CD14-positive monocyte (primary cell): ENCODE data around the gene CNTFR. TPM values are rescaled to one million over a fixed set of nuclear protein-coding genes. Genes with fewer than 3 reads are reported as not detected.
A peak's percentile ranks its signal among the peaks of the same experiment; 100 is the strongest.

Experiments used
- DNase-seq, 3 donors: peaks; one replicate each; pipeline ENCODE4 v3.0.0-alpha.2; 2011 to 2022
- H2AFZ ChIP-seq: 2 replicates; pipeline ENCODE4 v1.6.0; 2012; ENCODE audit warnings: mild to moderate bottlenecking, low read depth, low read length, inconsistent platforms; ENCODE audit not compliant: insufficient read depth, poor library complexity, severe bottlenecking
- H3K27ac ChIP-seq, 2 donors: 1 replicate in 1 of 2; 2 replicates in 1 of 2; pipeline ENCODE4 v1.5.1; 2012 to 2013; ENCODE audit warnings: low read length in 2 of 2, control low read depth in 1 of 2, inconsistent platforms in 1 of 2, low read depth in 1 of 2, mild to moderate bottlenecking in 1 of 2
- H3K27me3 ChIP-seq, 2 donors: one replicate each; pipeline versions ENCODE4 v1.6.0 to v1.6.1; 2011 to 2013; ENCODE audit warnings: low read length in 2 of 2; ENCODE audit not compliant: control insufficient read depth in 2 of 2, insufficient read depth in 2 of 2
- H3K36me3 ChIP-seq, 2 donors: replicated peaks in 1 of 2; 1 replicate in 1 of 2; 2 replicates in 1 of 2; pipeline versions ENCODE4 v1.5.1 to v1.6.1; 2012 to 2013; ENCODE audit warnings: low read length in 2 of 2, control low read depth in 1 of 2, inconsistent platforms in 1 of 2, mild to moderate bottlenecking in 1 of 2; ENCODE audit not compliant: insufficient read depth in 2 of 2, control insufficient read depth in 1 of 2
- H3K4me1 ChIP-seq, 2 donors: 1 replicate in 1 of 2; 2 replicates in 1 of 2; pipeline versions ENCODE4 v1.5.1 to v1.6.1; 2012 to 2013; ENCODE audit warnings: low read length in 2 of 2, control low read depth in 1 of 2, inconsistent platforms in 1 of 2, mild to moderate bottlenecking in 1 of 2, moderate library complexity in 1 of 2; ENCODE audit not compliant: insufficient read depth in 2 of 2, control insufficient read depth in 1 of 2
- H3K4me2 ChIP-seq: replicated peaks from 2 replicates; pipeline ENCODE3; 2012; ENCODE audit warnings: low read length, moderate library complexity, mild to moderate bottlenecking; ENCODE audit not compliant: poor library complexity, severe bottlenecking; ENCODE audit errors: extremely low read depth
- H3K4me3 ChIP-seq, 3 experiments: fragments of 200-600 bp in 1 of 3; sonication (generic) in 1 of 3; replicated peaks in 1 of 3; 1 replicate in 2 of 3; 2 replicates in 1 of 3; pipeline ENCODE4 v1.5.1; 2011 to 2013; ENCODE audit warnings: low read length in 3 of 3, mild to moderate bottlenecking in 3 of 3, control low read depth in 2 of 3, low read depth in 2 of 3, inconsistent platforms in 1 of 3, moderate library complexity in 1 of 3
- H3K79me2 ChIP-seq: 2 replicates; pipeline ENCODE4 v1.6.0; 2012; ENCODE audit warnings: mild to moderate bottlenecking, control low read depth, inconsistent platforms, low read length, moderate library complexity; ENCODE audit not compliant: insufficient read depth
- H3K9ac ChIP-seq: 2 replicates; pipeline ENCODE4 v1.6.0; 2017; ENCODE audit warnings: low read length, mild to moderate bottlenecking; ENCODE audit not compliant: insufficient read depth, poor library complexity, severe bottlenecking
- H3K9me3 ChIP-seq, 2 donors: replicated peaks in 1 of 2; 1 replicate in 1 of 2; 2 replicates in 1 of 2; pipeline versions ENCODE4 v1.5.1 to v1.6.1; 2012 to 2013; ENCODE audit warnings: low read length in 2 of 2, control low read depth in 1 of 2; ENCODE audit not compliant: control insufficient read depth in 1 of 2, insufficient read depth in 1 of 2
- H4K20me1 ChIP-seq: 2 replicates; pipeline ENCODE4 v1.6.0; 2012; ENCODE audit warnings: mild to moderate bottlenecking, low read length, control low read depth, moderate library complexity; ENCODE audit not compliant: insufficient read depth
- H3K27ac Mint-ChIP-seq, 7 donors: one replicate each; pipeline ENCODE4 v1.8.0; 2020; ENCODE audit warnings: mild to moderate bottlenecking in 7 of 7, mixed read lengths in 7 of 7, moderate library complexity in 6 of 7, inconsistent platforms in 2 of 7
- H3K27me3 Mint-ChIP-seq, 3 donors: one replicate each; pipeline ENCODE4 v1.8.0; 2021 to 2022; ENCODE audit warnings: low read depth in 3 of 3, mild to moderate bottlenecking in 3 of 3, mixed read lengths in 3 of 3, moderate library complexity in 3 of 3, inconsistent platforms in 1 of 3
- H3K36me3 Mint-ChIP-seq, 2 donors: one replicate each; pipeline ENCODE4 v1.8.0; 2020; ENCODE audit warnings: mixed read lengths in 2 of 2, inconsistent platforms in 1 of 2, mild to moderate bottlenecking in 1 of 2
- H3K4me1 Mint-ChIP-seq: one replicate; pipeline ENCODE4 v1.8.0; 2020; ENCODE audit warnings: mild to moderate bottlenecking, mixed read lengths
- H3K4me3 Mint-ChIP-seq, 2 donors: one replicate each; pipeline ENCODE4 v1.8.0; 2020; ENCODE audit warnings: mild to moderate bottlenecking in 2 of 2, mixed read lengths in 2 of 2, moderate library complexity in 1 of 2
- H3K9me3 Mint-ChIP-seq, 7 donors: one replicate each; pipeline ENCODE4 v1.8.0; 2020 to 2022; ENCODE audit warnings: mixed read lengths in 7 of 7, mild to moderate bottlenecking in 6 of 7, moderate library complexity in 6 of 7, inconsistent platforms in 2 of 7
- CTCF ChIP-seq: fragments of 200-600 bp; IDR thresholded peaks from one replicate; pipeline ENCODE4 v1.8.0; 2022; ENCODE audit warnings: antibody characterized with exemption, mild to moderate bottlenecking
- WGBS: methylation state at CpG from one replicate; pipeline ENCODE4 v1.1.5; 2013; ENCODE audit warnings: missing lambda C conversion rate; ENCODE audit not compliant: insufficient coverage; 5-methylcytosine and 5-hydroxymethylcytosine counted together
- intact Hi-C, 2 donors: fragments of 100-400 bp; cut with micrococcal nuclease; formaldehyde crosslinking; loops; one replicate each; pipeline versions ENCODE4 v1.15.0 to v1.15.1; 2023
- polyA plus RNA-seq, 3 donors: library from polyadenylated mRNA; depleted of rRNA in 1 of 3; unstranded in 2 of 3; stranded (reverse) in 1 of 3; fragments of 300-500 nt in 2 of 3; fragments of >200 nt in 1 of 3; fragmentation: Illumina TruSeq in 2 of 3; gene quantifications; 1 replicate in 2 of 3; 2 replicates in 1 of 3; pipeline ENCODE4 v1.2.3, GENCODE V29; 2012 to 2021

The CNTFR gene
- polyA plus RNA-seq, 3 donors: not detected

- intact Hi-C loops: no loop called here
- H3K9me3 Mint-ChIP-seq: peaks cover 0 to 28% (median 4%) of the 10 kb centered on the region in 7 donors
- Histone ChIP-seq H3K36me3 (no peaks in the 10 kb centered on the region), H3K9ac (no peak overlapping the region), H3K4me1 (peaks cover 0 to 10% of the 10 kb centered on the region in 2 donors), H3K4me3 (no peak overlapping the region), H4K20me1 (no peaks in the 10 kb centered on the region), H3K27me3 (peaks cover 60 to 78% of the 10 kb centered on the region in 2 donors), H3K4me2 (no peak overlapping the region), H3K79me2 (no peaks in the 10 kb centered on the region), H3K9me3 (peaks cover 0 to 23% of the 10 kb centered on the region in 2 donors), H2AFZ (no peak overlapping the region), H3K27ac (no peak overlapping the region)
- H3K27me3 Mint-ChIP-seq: peaks cover 70 to 83% (median 80%) of the 10 kb centered on the region in 3 donors
- H3K27ac Mint-ChIP-seq: no peak overlapping the region
- TF ChIP-seq CTCF: no peak
- H3K4me3 Mint-ChIP-seq: peak overlapping the region; percentile 70 to 87
- H3K4me1 Mint-ChIP-seq: peaks cover 17% of the 10 kb centered on the region
- peaks cover 2 to 8% of the 10 kb centered on the region in 2 donors for H3K36me3 Mint-ChIP-seq
- DNase-seq: no peak
- WGBS: 38% methylated on average over 4 of the region's 5 CpGs
Observed at GRCh38 chr9:34629491-34629808, 39.9 kb upstream of the CNTFR start.

GRCh38 chr9:34628656-34629490 lies 39.3 kb upstream of the CNTFR start, which contains the start of gene ARID3C:
Gene ARID3C (minus strand): TSS chr9:34629066. CDS start chr9:34628014, 1,052 bp downstream.
- Mint-ChIP-seq H3K4me3 (peak within 1 kb of the TSS; percentile 70 to 88), H3K36me3 (peaks cover 2 to 7% of the 10 kb centered on the region in 2 donors), H3K9me3 (peaks cover 0 to 29% (median 5%) of the 10 kb centered on the region in 7 donors), H3K4me1 (peaks cover 16% of the 10 kb centered on the region), H3K27me3 (peaks cover 76 to 88% (median 86%) of the 10 kb centered on the region in 3 donors), H3K27ac (no peak within 1 kb of the TSS)
- intact Hi-C loops: no loop called here
- H2AFZ ChIP-seq: no peak within 1 kb of the TSS
- H4K20me1 ChIP-seq: no peaks in the 10 kb centered on the region
- peaks cover 66 to 83% of the 10 kb centered on the region in 2 donors for H3K27me3 ChIP-seq
- H3K4me2 ChIP-seq: peak within 1 kb of the TSS; percentile 45
- H3K36me3 ChIP-seq: no peaks in the 10 kb centered on the region
- DNase-seq: no peak
- H3K79me2 ChIP-seq: no peaks in the 10 kb centered on the region
- peaks cover 0 to 26% of the 10 kb centered on the region in 2 donors for H3K9me3 ChIP-seq
- H3K4me1 ChIP-seq: peaks cover 0 to 10% of the 10 kb centered on the region in 2 donors
- H3K9ac ChIP-seq: no peak within 1 kb of the TSS
- TF ChIP-seq CTCF: no peak
- WGBS: under 1% methylated on average over 66 of the region's 69 CpGs
- peak within 1 kb of the TSS in 1 of 3 experiments; percentile 29 for H3K4me3 ChIP-seq
- no peak within 1 kb of the TSS for H3K27ac ChIP-seq
